GM18951 (cell line): ENCODE results near the gene ANKRD66.

Experiments used
- POLR2A ChIP-seq: IDR thresholded peaks from 4 replicates; pipeline ENCODE4 v1.6.1; 2011; ENCODE audit warnings: mild to moderate bottlenecking; ENCODE audit not compliant: insufficient read length, insufficient read depth; ENCODE audit errors: extremely low read depth
- in situ Hi-C: fragments of 300-500 bp; cut with MboI; formaldehyde crosslinking; loops from one replicate; pipeline ENCODE4 v1.12.0; 2022; ENCODE audit warnings: low sequenced_read_pairs, mixed read lengths, inconsistent platforms; ENCODE audit not compliant: unreplicated experiment

Gene ANKRD66

GRCh38 chr6:46789434-46790354, 43.0 kb downstream of the ANKRD66 start:
- TF ChIP-seq POLR2A = no peak
- in situ Hi-C loops = no loop called here

GRCh38 chr6:46790355-46790874, 43.7 kb downstream of the ANKRD66 start:
- no peak for TF ChIP-seq POLR2A
- in situ Hi-C loops = no loop called here

GRCh38 chr6:46792635-46793034, 45.9 kb downstream of the ANKRD66 start:
- no peak for TF ChIP-seq POLR2A
- in situ Hi-C loops = no loop called here

- in situ Hi-C loops = no loop called here
- no peak for TF ChIP-seq POLR2A
Observed at GRCh38 chr6:46793138-46793537, 46.4 kb downstream of the ANKRD66 start, which contains the start of gene MEP1A. Gene MEP1A (plus strand): TSS chr6:46793389. CDS start chr6:46793399, 10 bp downstream.

- TF ChIP-seq POLR2A = no peak
- in situ Hi-C loops = no loop called here
Observed at GRCh38 chr6:46794068-46794467, 47.3 kb downstream of the ANKRD66 start.

DNA sequence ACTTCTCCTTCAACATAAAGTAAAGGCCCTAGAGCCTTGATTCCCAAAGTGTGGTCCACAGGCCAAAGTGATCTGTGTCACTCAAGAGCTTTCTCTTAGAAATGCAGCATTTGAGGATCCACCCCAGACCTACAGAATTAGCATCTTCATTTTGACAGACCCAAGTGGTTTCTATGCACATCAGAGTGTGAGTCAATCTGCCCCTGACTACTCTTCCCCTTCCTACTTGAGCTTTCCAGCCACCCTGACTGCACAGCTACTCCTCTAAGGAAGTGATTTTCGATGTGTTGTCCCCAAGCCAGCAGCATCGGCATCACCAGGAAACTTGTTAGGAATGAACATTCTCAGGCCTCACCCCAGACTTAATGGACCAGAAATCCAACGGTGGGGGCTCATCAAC, 49.1 kb downstream of the ANKRD66 start:
- no peak for TF ChIP-seq POLR2A
- in situ Hi-C loops = no loop called here

DNA sequence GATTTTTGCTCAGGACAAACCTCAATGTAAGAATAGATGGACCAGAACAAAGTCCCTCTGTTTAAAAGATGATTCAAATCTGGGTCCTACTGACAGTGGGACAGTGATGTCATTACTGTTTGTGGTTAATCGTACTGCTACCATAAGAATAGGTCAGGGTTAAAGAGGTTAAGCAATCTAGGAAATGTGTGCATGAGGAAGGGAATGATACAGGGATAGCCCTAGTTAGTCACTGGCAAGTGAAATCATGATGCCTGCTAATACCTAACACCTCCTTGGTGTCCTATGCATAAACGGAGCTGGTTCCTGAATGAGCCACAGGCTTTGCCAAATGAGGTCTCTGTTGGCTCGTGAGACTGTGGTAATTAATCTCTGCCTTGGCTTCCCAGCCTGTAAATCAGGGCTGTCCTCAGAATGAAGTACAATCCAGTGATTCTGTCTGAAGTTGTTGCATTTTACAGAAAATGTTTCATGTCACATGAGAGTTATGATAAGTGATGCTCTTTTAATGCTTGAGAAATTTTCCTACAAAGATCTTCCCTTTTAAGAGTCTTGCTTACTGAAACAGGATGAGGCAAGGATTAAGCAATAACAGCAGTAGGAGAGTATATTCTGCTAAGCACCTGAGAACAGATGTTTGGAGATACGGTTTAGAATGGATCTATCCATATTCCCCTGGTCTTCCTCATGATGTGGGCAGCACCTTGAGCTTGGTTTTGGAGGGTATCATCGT, 50.3 kb downstream of the ANKRD66 start:
- in situ Hi-C loops = no loop called here
- no peak for TF ChIP-seq POLR2A

DNA sequence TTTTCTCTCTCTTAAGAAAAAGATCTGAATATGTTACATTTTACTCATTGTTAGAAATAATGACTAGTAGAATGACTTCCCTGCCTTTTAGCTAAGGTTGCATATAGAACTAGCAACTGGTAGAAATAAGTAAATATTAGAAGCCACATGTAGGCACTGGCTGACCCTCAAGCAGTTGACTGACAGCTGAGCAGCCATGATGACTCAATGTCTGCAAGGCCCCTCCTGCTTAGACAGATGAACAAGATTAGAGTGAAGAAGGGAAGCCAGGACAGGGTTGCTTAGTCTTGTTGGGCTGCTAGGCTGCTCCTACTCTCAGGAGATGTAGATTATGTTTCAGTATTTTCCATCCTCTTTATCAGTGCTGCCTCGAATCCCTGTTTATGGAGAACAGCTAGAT, 52.9 kb downstream of the ANKRD66 start:
- in situ Hi-C loops = no loop called here
- TF ChIP-seq POLR2A = no peak

- TF ChIP-seq POLR2A = no peak
- in situ Hi-C loops = no loop called here
Observed at GRCh38 chr6:46808806-46809205, 62.1 kb downstream of the ANKRD66 start.
